ENCODE data around the gene HOXD12. TPM values are rescaled to one million over a fixed set of nuclear protein-coding genes. Genes with fewer than 3 reads are reported as not detected.

The HOXD12 gene
- total and polyA plus RNA-seq, 12 donors: not detected

GRCh38 chr2:176114120-176114929 is 14.7 kb downstream of the HOXD12 start:
- intact Hi-C loops (cut with DNase I): no loop called here
- peaks cover 68 to 100% (median 100%) of the 10 kb centered on the region in 7 donors for H3K27me3 ChIP-seq
- WGBS, 2 donors: 7 to 11% methylated on average over 26 of the region's 26 CpGs

GRCh38 chr2:176114930-176115625 is 15.5 kb downstream of the HOXD12 start:
- intact Hi-C loops (cut with DNase I): no loop called here
- no peak overlapping the region for H3K4me3 ChIP-seq
- 17 to 18% methylated on average over 16 of the region's 16 CpGs for WGBS, 2 donors
- peaks cover 63 to 100% (median 100%) of the 10 kb centered on the region in 7 donors for H3K27me3 ChIP-seq
- no peak for ATAC-seq
- no peak for TF ChIP-seq CTCF (IDR thresholded peaks at IDR 0.05)
- H3K9me3 ChIP-seq: no peaks in the 10 kb centered on the region
- H3K27ac ChIP-seq: no peak overlapping the region
- peaks cover 0 to 5% (median 0%) of the 10 kb centered on the region in 9 donors for H3K4me1 ChIP-seq
- H3K36me3 ChIP-seq: no peaks in the 10 kb centered on the region
- no peak for DNase-seq

More at GRCh38 chr2:176114120-176114929, 14.7 kb downstream of the HOXD12 start:
- DNase-seq: no peak
- Histone ChIP-seq H3K4me3 (no peak overlapping the region), H3K9me3 (no peaks in the 10 kb centered on the region), H3K4me1 (peaks cover 0 to 5% (median 0%) of the 10 kb centered on the region in 9 donors), H3K27ac (no peak overlapping the region), H3K36me3 (no peaks in the 10 kb centered on the region)
- TF ChIP-seq CTCF (IDR thresholded peaks at IDR 0.05): no peak
- no peak for ATAC-seq

GRCh38 chr2:176115883-176116813 is 16.6 kb downstream of the HOXD12 start, which contains the start of gene HOXD10:
Gene HOXD10, plus strand, starts transcription at chr2:176116778. Its CDS starts 56 bp downstream, at chr2:176116834.
- H3K9me3 ChIP-seq: no peaks in the 10 kb centered on the region
- peaks cover 0 to 5% (median 0%) of the 10 kb centered on the region in 9 donors for H3K4me1 ChIP-seq
- DNase-seq (no peak), ATAC-seq (peak in 3 of 8 donors; percentile 38 to 53 (median 39))
- H3K27ac ChIP-seq: no peak within 1 kb of the TSS
- peaks cover 67 to 100% (median 100%) of the 10 kb centered on the region in 7 donors for H3K27me3 ChIP-seq
- no peak within 1 kb of the TSS for H3K4me3 ChIP-seq
- TF ChIP-seq CTCF (IDR thresholded peaks at IDR 0.05): peak in 1 of 9 donors; percentile 8
- no peaks in the 10 kb centered on the region for H3K36me3 ChIP-seq
- intact Hi-C loops (cut with DNase I): no loop called here
- WGBS, 2 donors: 3 to 6% methylated on average over 57 to 66 of the region's 66 CpGs

Data from heart right ventricle (tissue), 16 donors.